CD4-positive, alpha-beta T cell (primary cell): ENCODE results near the gene NEB. TPM values are rescaled to one million over a fixed set of nuclear protein-coding genes. Genes with fewer than 3 reads are reported as not detected.
"Not testable (repeated sequence)": the region's sequence is repeated elsewhere in the genome, so short reads cannot be mapped to it uniquely, and the experiment has no call there.

Experiments used
- ATAC-seq: fragments of 200-7000 bp; cut with Tn5 transposase; one replicate; pipeline ENCODE4 v1.10.0; 2022; ENCODE audit warnings: mild to moderate bottlenecking; ENCODE audit not compliant: poor library complexity
- CTCF ChIA-PET: fragments of 350-600 bp; sonication (Branson Sonifier 250); formaldehyde crosslinking; loops from one replicate; lab custom pipeline; 2021; ENCODE audit warnings: antibody characterized with exemption, inconsistent platforms; lab: Charles Lee
- POLR2A ChIA-PET: fragments of 350-600 bp; sonication (Branson Sonifier 250); formaldehyde crosslinking; loops from one replicate; lab custom pipeline; 2021; ENCODE audit warnings: antibody characterized with exemption, inconsistent platforms; lab: Charles Lee
- DNase-seq, 14 experiments: peaks; one replicate each; pipeline ENCODE4 v3.0.0-alpha.2; 2013 to 2020; ENCODE audit warnings: mixed read lengths in 2 of 14
- H3K27ac ChIP-seq, 2 donors: one replicate each; pipeline versions ENCODE4 v1.5.1 to v1.7.0; 2013; ENCODE audit warnings: low read length in 2 of 2, low read depth in 1 of 2, mild to moderate bottlenecking in 1 of 2
- H3K27me3 ChIP-seq, 2 experiments: 1 replicate in 1 of 2; 2 replicates in 1 of 2; pipeline versions ENCODE4 v1.6.1 to v1.7.0; 2013; ENCODE audit warnings: low read length in 2 of 2, control low read depth in 1 of 2, mild to moderate bottlenecking in 1 of 2, moderate library complexity in 1 of 2; ENCODE audit not compliant: insufficient read depth in 2 of 2, control insufficient read depth in 1 of 2
- H3K36me3 ChIP-seq: one replicate; pipeline ENCODE4 v1.6.1; 2013; ENCODE audit warnings: low read length, control low read depth; ENCODE audit not compliant: insufficient read depth
- H3K4me1 ChIP-seq: one replicate; pipeline ENCODE4 v1.6.1; 2013; ENCODE audit warnings: low read length, control low read depth; ENCODE audit not compliant: insufficient read depth
- H3K4me3 ChIP-seq: one replicate; pipeline ENCODE4 v1.5.1; 2013; ENCODE audit warnings: mild to moderate bottlenecking, low read length, moderate library complexity
- H3K9me3 ChIP-seq, 2 experiments: 1 replicate in 1 of 2; 2 replicates in 1 of 2; pipeline versions ENCODE4 v1.6.1 to v1.7.0; 2013; ENCODE audit warnings: low read length in 2 of 2, mild to moderate bottlenecking in 2 of 2, control low read depth in 1 of 2, moderate library complexity in 1 of 2; ENCODE audit not compliant: control insufficient read depth in 1 of 2, insufficient read depth in 1 of 2
- H3K27ac Mint-ChIP-seq: one replicate; pipeline ENCODE4 v1.8.0; 2020; ENCODE audit warnings: mixed read lengths
- H3K27me3 Mint-ChIP-seq: one replicate; pipeline ENCODE4 v1.8.0; 2021; ENCODE audit warnings: mixed read lengths
- H3K36me3 Mint-ChIP-seq: one replicate; pipeline ENCODE4 v1.8.0; 2021; ENCODE audit warnings: low read depth, mixed read lengths
- H3K4me1 Mint-ChIP-seq: one replicate; pipeline ENCODE4 v1.8.0; 2021; ENCODE audit warnings: low read depth, mixed read lengths
- H3K4me3 Mint-ChIP-seq: one replicate; pipeline ENCODE4 v1.8.0; 2020; ENCODE audit warnings: mild to moderate bottlenecking, mixed read lengths
- H3K9me3 Mint-ChIP-seq: one replicate; pipeline ENCODE4 v1.8.0; 2020; ENCODE audit warnings: mixed read lengths
- intact Hi-C, 2 experiments: fragments of 100-400 bp; cut with DNase I in 1 of 2; cut with micrococcal nuclease in 1 of 2; formaldehyde crosslinking; loops; one replicate each; pipeline versions ENCODE4 v1.15.1 to v1.9.0; 2023 to 2025; cut with DNase I, micrococcal nuclease
- total RNA-seq, 174 experiments: library from RNA in 2 of 174; stranded (reverse) in 2 of 174; gene quantifications; one replicate each; pipeline ENCODE4 v1.2.3 and lab custom pipeline; 2021 to 2026
- TF ChIP-seq, protein P1 (sequence below): fragments of 200-600 bp; IDR thresholded peaks from one replicate; pipeline ENCODE4 v1.8.0; 2022; ENCODE audit warnings: antibody characterized with exemption, mild to moderate bottlenecking

NEB gene
- total RNA-seq, 2 experiments from 2014 or later: 1.2 to 1.8 TPM

DNA sequence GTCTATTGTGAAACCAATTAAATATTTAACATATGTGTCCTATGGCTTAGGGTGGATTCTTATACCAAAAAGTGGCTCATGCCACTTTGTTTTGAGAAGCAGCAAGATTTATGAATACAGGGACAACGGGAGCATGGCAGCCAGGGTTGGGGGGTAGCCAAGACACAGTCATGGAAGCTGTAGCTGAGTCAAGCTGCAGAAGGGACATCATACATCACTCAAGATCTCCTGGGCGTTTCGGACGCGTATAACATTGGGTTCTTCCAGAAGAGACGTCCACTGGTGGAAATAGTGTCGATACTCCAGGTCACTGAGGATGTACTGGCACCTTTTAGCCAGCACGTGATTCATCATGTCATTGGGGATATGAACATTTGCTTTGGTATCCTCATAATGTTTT, 171.9 kb downstream of the NEB start:
- Mint-ChIP-seq H3K27me3 (no peaks in the 10 kb centered on the region), H3K4me3 (no peak overlapping the region), H3K36me3 (peaks cover 7% of the 10 kb centered on the region), H3K4me1 (no peaks in the 10 kb centered on the region), H3K27ac (no peak overlapping the region), H3K9me3 (no peaks in the 10 kb centered on the region)
- H3K9me3 ChIP-seq: no peaks in the 10 kb centered on the region
- ChIA-PET POLR2A (no interaction called here), CTCF (no interaction called here)
- DNase-seq (no peak), ATAC-seq (no peak)
- TF ChIP-seq, protein P1, sequence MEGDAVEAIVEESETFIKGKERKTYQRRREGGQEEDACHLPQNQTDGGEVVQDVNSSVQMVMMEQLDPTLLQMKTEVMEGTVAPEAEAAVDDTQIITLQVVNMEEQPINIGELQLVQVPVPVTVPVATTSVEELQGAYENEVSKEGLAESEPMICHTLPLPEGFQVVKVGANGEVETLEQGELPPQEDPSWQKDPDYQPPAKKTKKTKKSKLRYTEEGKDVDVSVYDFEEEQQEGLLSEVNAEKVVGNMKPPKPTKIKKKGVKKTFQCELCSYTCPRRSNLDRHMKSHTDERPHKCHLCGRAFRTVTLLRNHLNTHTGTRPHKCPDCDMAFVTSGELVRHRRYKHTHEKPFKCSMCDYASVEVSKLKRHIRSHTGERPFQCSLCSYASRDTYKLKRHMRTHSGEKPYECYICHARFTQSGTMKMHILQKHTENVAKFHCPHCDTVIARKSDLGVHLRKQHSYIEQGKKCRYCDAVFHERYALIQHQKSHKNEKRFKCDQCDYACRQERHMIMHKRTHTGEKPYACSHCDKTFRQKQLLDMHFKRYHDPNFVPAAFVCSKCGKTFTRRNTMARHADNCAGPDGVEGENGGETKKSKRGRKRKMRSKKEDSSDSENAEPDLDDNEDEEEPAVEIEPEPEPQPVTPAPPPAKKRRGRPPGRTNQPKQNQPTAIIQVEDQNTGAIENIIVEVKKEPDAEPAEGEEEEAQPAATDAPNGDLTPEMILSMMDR: no peak
- H3K4me3 ChIP-seq: no peak overlapping the region
- no peaks in the 10 kb centered on the region for H3K27me3 ChIP-seq
- H3K36me3 ChIP-seq: no peaks in the 10 kb centered on the region
- no peak overlapping the region for H3K27ac ChIP-seq
- intact Hi-C loops: no loop called here
- no peaks in the 10 kb centered on the region for H3K4me1 ChIP-seq

DNA sequence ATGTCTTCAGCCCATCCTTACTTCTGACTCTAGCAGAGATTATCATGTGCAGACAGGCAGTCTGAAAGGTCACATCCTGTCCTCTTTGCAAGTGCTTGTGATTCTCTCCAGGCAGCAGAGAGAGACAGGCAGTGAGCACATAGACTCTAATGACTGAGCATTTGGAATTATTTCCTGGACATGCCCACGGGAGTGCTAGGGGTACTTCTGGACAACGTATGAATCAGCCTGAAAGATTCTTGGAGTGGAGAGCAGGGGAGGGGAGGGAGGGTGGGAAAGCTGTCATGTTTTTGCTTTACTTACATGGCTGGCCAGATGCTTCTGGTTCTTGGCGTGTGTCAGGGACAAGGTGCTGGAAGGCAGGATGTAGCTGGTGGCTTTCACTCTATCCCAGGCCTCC, 174.0 kb downstream of the NEB start:
- Mint-ChIP-seq H3K36me3 (peaks cover 7% of the 10 kb centered on the region), H3K9me3 (peaks cover 12% of the 10 kb centered on the region), H3K27ac (no peak overlapping the region), H3K27me3 (no peaks in the 10 kb centered on the region), H3K4me3 (no peak overlapping the region), H3K4me1 (no peaks in the 10 kb centered on the region)
- ChIA-PET CTCF (no interaction called here), POLR2A (no interaction called here)
- TF ChIP-seq, protein P1: no peak
- Histone ChIP-seq H3K9me3 (no peaks in the 10 kb centered on the region), H3K4me1 (no peaks in the 10 kb centered on the region), H3K27me3 (no peaks in the 10 kb centered on the region), H3K4me3 (no peak overlapping the region), H3K27ac (no peak overlapping the region), H3K36me3 (no peaks in the 10 kb centered on the region)
- DNase-seq: no peak
- ATAC-seq: no peak
- intact Hi-C loops: no loop called here

DNA sequence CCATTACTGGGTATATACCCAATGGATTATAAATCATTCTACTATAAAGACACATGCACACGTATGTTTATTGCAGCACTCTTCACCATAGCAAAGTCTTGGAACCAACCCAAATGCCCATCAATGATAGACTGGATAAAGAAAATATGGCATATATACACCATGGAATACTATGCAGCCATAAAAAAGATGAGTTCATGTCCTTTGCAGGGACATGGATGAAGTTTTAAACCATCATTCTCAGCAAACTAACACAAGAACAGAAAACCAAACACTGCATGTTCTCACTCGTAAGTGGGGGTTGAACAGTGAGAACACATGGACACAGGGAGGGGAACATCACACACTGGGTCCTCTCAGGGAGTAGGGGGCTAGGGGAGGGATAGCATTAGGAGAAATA, 174.8 kb downstream of the NEB start:
- POLR2A ChIA-PET, H3K36me3 Mint-ChIP-seq, H3K36me3 ChIP-seq, H3K4me1 ChIP-seq, H3K27ac ChIP-seq, H3K27me3 Mint-ChIP-seq, H3K4me1 Mint-ChIP-seq, CTCF ChIA-PET, ATAC-seq, H3K9me3 ChIP-seq, H3K4me3 Mint-ChIP-seq, intact Hi-C loops, H3K4me3 ChIP-seq, H3K27ac Mint-ChIP-seq, DNase-seq, H3K27me3 ChIP-seq: not testable (repeated sequence)
- peaks cover 12% of the 10 kb centered on the region for H3K9me3 Mint-ChIP-seq

- CTCF ChIA-PET, H3K36me3 ChIP-seq, H3K27me3 Mint-ChIP-seq, POLR2A ChIA-PET, H3K27me3 ChIP-seq, ATAC-seq, H3K4me1 ChIP-seq, DNase-seq, H3K4me3 Mint-ChIP-seq, H3K4me1 Mint-ChIP-seq, H3K4me3 ChIP-seq, intact Hi-C loops, H3K27ac ChIP-seq, H3K9me3 ChIP-seq, H3K27ac Mint-ChIP-seq: not testable (repeated sequence)
- Mint-ChIP-seq H3K9me3 (peaks cover 12% of the 10 kb centered on the region), H3K36me3 (peaks cover 17% of the 10 kb centered on the region)
Measured at GRCh38 chr2:151557883-151558282, 176.4 kb downstream of the NEB start.
